ENCODE results near the gene ALOX5AP.

ALOX5AP gene

GRCh38 chr13:30785191-30785850, 50.0 kb downstream of the ALOX5AP start:
- H3K4me3 ChIP-seq (replicated peaks in 1 of 2; ENCODE audit: low read depth in 2 of 2, low read length in 2 of 2), result no peak overlapping the region
- no peak for TF ChIP-seq CTCF (IDR thresholded peaks at IDR 0.05; ENCODE audit: low read depth, low read length)
- no peak for DNase-seq (ENCODE audit: low read depth in 2 of 2)

DNA sequence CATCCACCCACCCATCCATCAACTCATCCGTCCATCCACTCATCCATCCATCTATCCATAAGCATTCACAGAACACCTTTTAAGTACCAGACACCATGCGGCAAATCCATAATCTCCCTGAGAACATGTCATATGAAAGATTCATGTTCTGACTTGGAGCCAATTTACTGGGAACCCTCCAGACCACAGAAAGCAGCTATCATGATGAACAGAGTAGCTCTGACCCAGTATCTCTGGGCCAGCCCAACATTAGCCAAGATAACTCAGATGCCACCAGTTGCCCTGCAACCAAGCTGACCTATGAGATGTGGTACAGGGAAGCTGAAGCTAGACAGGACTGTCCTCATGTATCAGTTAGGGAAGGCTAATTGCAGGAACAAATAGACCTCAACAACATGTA, 51.3 kb downstream of the ALOX5AP start:
- no peak for DNase-seq (ENCODE audit: low read depth in 2 of 2)
- no peak for TF ChIP-seq CTCF (IDR thresholded peaks at IDR 0.05; ENCODE audit: low read depth, low read length)
- no peak overlapping the region for H3K4me3 ChIP-seq (replicated peaks in 1 of 2; ENCODE audit: low read depth in 2 of 2, low read length in 2 of 2)

DNA sequence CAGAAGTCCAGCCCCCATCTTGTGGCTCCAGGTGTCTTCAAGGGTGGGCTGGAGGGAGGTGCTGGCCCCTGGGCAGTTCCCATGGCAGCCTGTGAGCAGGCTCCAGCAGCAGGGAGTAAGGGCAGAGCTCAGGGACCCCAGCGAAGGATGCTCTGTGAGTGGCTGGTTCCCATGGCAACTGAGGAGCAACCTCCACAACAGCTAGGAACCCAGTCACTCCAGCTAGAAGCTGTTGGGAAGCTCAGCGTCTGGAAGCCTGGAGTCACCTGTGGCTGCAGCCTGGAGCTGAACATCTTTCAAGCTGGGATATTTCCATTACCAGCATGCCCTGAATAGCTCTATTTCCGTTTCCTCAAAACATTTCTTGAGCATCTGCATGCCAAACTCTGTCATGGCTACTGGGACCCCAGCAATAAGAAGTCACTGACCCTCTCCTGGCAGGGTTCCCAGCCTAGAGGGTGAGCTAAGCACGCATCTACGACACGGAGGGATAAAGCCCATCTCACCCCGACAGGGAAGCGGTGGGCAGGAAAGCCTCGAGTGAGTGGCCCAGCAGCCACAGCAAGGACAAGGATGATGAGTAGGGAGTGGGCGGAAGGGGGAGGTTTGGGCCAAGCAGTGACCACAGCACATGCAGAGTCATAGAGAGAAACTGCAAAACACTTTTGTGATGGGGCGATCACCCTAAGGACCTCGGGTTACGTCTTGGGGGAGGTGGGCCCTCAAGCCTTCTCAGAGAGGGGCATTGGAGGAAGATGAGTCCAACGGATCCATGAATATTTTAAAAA, 52.6 kb downstream of the ALOX5AP start:
- no peak overlapping the region for H3K4me3 ChIP-seq (replicated peaks in 1 of 2; ENCODE audit: low read depth in 2 of 2, low read length in 2 of 2)
- DNase-seq (ENCODE audit: low read depth in 2 of 2), result no peak
- TF ChIP-seq CTCF (IDR thresholded peaks at IDR 0.05; ENCODE audit: low read depth, low read length), result no peak

DNA sequence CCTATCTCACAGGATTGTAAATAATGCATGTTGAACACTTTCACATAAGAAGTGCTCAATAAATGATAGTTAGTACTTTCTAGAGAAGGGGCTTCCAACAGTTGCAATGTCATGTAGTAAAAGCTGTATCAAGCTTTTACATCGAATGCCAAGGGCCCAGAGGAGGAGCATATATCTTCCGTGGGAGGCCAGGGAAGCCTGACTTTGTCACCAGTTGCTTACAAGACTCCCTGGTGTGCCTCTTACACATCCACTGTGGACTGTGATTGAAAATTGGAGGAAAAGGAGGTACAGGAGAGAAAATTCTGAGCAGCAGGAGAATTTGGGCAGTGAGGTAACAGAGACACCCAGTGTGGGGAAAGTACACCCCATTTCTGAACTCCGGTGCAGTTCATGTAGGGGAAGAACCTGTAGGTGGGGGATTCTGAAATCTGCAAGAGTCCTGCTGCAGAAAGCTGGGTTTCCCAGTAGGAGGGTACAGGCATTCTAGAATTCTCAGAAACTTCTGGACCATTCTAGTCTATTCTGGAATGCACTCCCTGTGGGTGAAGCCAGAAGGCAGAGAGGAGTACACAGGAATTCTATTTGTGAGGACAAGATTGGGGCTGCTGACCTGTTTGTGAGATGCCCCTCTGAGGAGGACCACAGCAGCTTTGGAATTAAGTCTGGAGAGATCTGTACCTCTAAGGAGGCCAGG, 54.0 kb downstream of the ALOX5AP start:
- H3K4me3 ChIP-seq (replicated peaks in 1 of 2; ENCODE audit: low read depth in 2 of 2, low read length in 2 of 2), result no peak overlapping the region
- TF ChIP-seq CTCF (IDR thresholded peaks at IDR 0.05; ENCODE audit: low read depth, low read length), result no peak
- no peak for DNase-seq (ENCODE audit: low read depth in 2 of 2)

- TF ChIP-seq CTCF (IDR thresholded peaks at IDR 0.05; ENCODE audit: low read depth, low read length), result no peak
- no peak overlapping the region for H3K4me3 ChIP-seq (replicated peaks in 1 of 2; ENCODE audit: low read depth in 2 of 2, low read length in 2 of 2)
- no peak for DNase-seq (ENCODE audit: low read depth in 2 of 2)
Observed at GRCh38 chr13:30790592-30790991, 55.2 kb downstream of the ALOX5AP start.

GRCh38 chr13:30791354-30792001, 56.1 kb downstream of the ALOX5AP start:
- TF ChIP-seq CTCF (IDR thresholded peaks at IDR 0.05; ENCODE audit: low read depth, low read length), result no peak
- no peak overlapping the region for H3K4me3 ChIP-seq (replicated peaks in 1 of 2; ENCODE audit: low read depth in 2 of 2, low read length in 2 of 2)
- peak; percentile 11 to 29 for DNase-seq (ENCODE audit: low read depth in 2 of 2)
